ENCODE measurements around the gene KDM6B. TPM values are rescaled to one million over a fixed set of nuclear protein-coding genes. Genes with fewer than 3 reads are reported as not detected.

KDM6B gene
- total RNA-seq, 1 experiment from 2014 or later, result 19.9 TPM

GRCh38 chr17:7851438-7852261, 17.6 kb downstream of the KDM6B start:
- in situ Hi-C loops (cut with HindIII; ENCODE audit: low pct_unique_long_range_greater_than_20kb, low sequenced_read_pairs), result no loop called here
- peaks cover 10% of the 10 kb centered on the region for H3K4me1 ChIP-seq (ENCODE audit: control insufficient read depth, insufficient read depth, low read length)
- DNase-seq (ENCODE audit: low read depth, low spot score), result no peak
- ChIA-PET POLR2A (no interaction called here), CTCF (interaction anchor here (0.9 kb wide), 1 partner anchor 20 kb away, joined by 3 read pairs; no protein-coding TSS in a partner anchor)
- BruUV-seq (replicated peaks), result no TSS peak
- no peak overlapping the region for H3K27ac ChIP-seq (ENCODE audit: low read length)
- intact Hi-C loops (cut with micrococcal nuclease; ENCODE audit: unreplicated experiment), result loop anchor here (10.0 kb wide), 1 partner anchor 107 kb away; no protein-coding TSS in a partner anchor
- peak; percentile 91 for ATAC-seq
- H3K27me3 ChIP-seq (ENCODE audit: control insufficient read depth, insufficient read depth, low read length), result no peaks in the 10 kb centered on the region
- H3K9me3 ChIP-seq (ENCODE audit: control insufficient read depth, insufficient read depth, low read depth, low read length), result no peaks in the 10 kb centered on the region
- H3K36me3 ChIP-seq (ENCODE audit: control insufficient read depth, insufficient read depth, low read length), result peaks cover 2% of the 10 kb centered on the region; the same call in 1 of the 2 replicates
- TF ChIP-seq SIN3A (IDR thresholded peaks at IDR 0.05; ENCODE audit: borderline replicate concordance, insufficient read depth, low read depth, low read length) (peak; percentile 65; the same call in 1 of the 2 replicates), CTCF (IDR thresholded peaks at IDR 0.05) (peak; percentile 98)
- TF ChIP-seq, protein P1, sequence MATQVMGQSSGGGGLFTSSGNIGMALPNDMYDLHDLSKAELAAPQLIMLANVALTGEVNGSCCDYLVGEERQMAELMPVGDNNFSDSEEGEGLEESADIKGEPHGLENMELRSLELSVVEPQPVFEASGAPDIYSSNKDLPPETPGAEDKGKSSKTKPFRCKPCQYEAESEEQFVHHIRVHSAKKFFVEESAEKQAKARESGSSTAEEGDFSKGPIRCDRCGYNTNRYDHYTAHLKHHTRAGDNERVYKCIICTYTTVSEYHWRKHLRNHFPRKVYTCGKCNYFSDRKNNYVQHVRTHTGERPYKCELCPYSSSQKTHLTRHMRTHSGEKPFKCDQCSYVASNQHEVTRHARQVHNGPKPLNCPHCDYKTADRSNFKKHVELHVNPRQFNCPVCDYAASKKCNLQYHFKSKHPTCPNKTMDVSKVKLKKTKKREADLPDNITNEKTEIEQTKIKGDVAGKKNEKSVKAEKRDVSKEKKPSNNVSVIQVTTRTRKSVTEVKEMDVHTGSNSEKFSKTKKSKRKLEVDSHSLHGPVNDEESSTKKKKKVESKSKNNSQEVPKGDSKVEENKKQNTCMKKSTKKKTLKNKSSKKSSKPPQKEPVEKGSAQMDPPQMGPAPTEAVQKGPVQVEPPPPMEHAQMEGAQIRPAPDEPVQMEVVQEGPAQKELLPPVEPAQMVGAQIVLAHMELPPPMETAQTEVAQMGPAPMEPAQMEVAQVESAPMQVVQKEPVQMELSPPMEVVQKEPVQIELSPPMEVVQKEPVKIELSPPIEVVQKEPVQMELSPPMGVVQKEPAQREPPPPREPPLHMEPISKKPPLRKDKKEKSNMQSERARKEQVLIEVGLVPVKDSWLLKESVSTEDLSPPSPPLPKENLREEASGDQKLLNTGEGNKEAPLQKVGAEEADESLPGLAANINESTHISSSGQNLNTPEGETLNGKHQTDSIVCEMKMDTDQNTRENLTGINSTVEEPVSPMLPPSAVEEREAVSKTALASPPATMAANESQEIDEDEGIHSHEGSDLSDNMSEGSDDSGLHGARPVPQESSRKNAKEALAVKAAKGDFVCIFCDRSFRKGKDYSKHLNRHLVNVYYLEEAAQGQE (IDR thresholded peaks at IDR 0.05; ENCODE audit: insufficient read depth in 1 of 2, low read depth in 2 of 2, low read length in 1 of 2), result no peak
- H3K4me3 ChIP-seq (ENCODE audit: low read depth in 2 of 2, low read length in 2 of 2), result peak overlapping the region in 1 of 2 experiments; percentile 8; a peak in 1 of 4 replicates

GRCh38 chr17:7852262-7852670, 18.2 kb downstream of the KDM6B start:
- intact Hi-C loops (cut with micrococcal nuclease; ENCODE audit: unreplicated experiment) (loop anchor here (10.0 kb wide), 1 partner anchor 107 kb away; no protein-coding TSS in a partner anchor), in situ Hi-C loops (cut with HindIII; ENCODE audit: low pct_unique_long_range_greater_than_20kb, low sequenced_read_pairs) (no loop called here)
- Histone ChIP-seq H3K36me3 (ENCODE audit: control insufficient read depth, insufficient read depth, low read length) (peaks cover 2% of the 10 kb centered on the region; the same call in 1 of the 2 replicates), H3K27ac (ENCODE audit: low read length) (no peak overlapping the region), H3K9me3 (ENCODE audit: control insufficient read depth, insufficient read depth, low read depth, low read length) (no peaks in the 10 kb centered on the region), H3K4me1 (ENCODE audit: control insufficient read depth, insufficient read depth, low read length) (peaks cover 10% of the 10 kb centered on the region), H3K27me3 (ENCODE audit: control insufficient read depth, insufficient read depth, low read length) (no peaks in the 10 kb centered on the region), H3K4me3 (ENCODE audit: low read depth in 2 of 2, low read length in 2 of 2) (no peak overlapping the region)
- no peak for ATAC-seq
- CTCF ChIA-PET, result no interaction called here
- POLR2A ChIA-PET, result no interaction called here
- TF ChIP-seq TCF7L2 (IDR thresholded peaks at IDR 0.05; ENCODE audit: low read depth, low read length) (no peak), SIN3A (IDR thresholded peaks at IDR 0.05; ENCODE audit: borderline replicate concordance, insufficient read depth, low read depth, low read length) (no peak), POLR2AphosphoS5 (IDR thresholded peaks at IDR 0.05; ENCODE audit: low read depth, low read length) (no peak), CTCF (IDR thresholded peaks at IDR 0.05) (no peak)
- TF ChIP-seq, protein P1 (IDR thresholded peaks at IDR 0.05; ENCODE audit: insufficient read depth in 1 of 2, low read depth in 2 of 2, low read length in 1 of 2), result no peak
- DNase-seq (ENCODE audit: low read depth, low spot score), result no peak
- BruUV-seq (replicated peaks), result no TSS peak

Data from Panc1 (cell line).